NCI-H2107 (cell line): ENCODE results near the gene TAF10.
A peak's percentile ranks its signal among the peaks of the same experiment; 100 is the strongest.

ENCODE experiments used
- DNase-seq: peaks from one replicate; lab custom pipeline; 2025; lab: John Stamatoyannopoulos, UW

Gene TAF10

GRCh38 chr11:6607190-6607795 is 4.7 kb downstream of the TAF10 start:
- DNase-seq = no peak

- DNase-seq = no peak
These were observed 5.4 kb downstream of the TAF10 start for GRCh38 chr11:6606471-6607189.

- DNase-seq = no peak
These were observed 7.2 kb downstream of the TAF10 start for GRCh38 chr11:6604790-6605189.

- DNase-seq = no peak
These were observed 7.9 kb downstream of the TAF10 start for GRCh38 chr11:6604081-6604626.

- peak; percentile 77 for DNase-seq
These were observed 8.5 kb downstream of the TAF10 start, which contains the start of the genes ILK and RRP8 for GRCh38 chr11:6603287-6604080. Gene ILK (plus strand): TSS chr11:6603774. CDS start chr11:6604272, 498 bp downstream. Gene RRP8 (minus strand): TSS chr11:6603616. CDS start chr11:6603502, 114 bp downstream.

- DNase-seq = no peak
These were observed 9.7 kb downstream of the TAF10 start for GRCh38 chr11:6602096-6602940.

GRCh38 chr11:6601041-6601461 is 11.0 kb downstream of the TAF10 start:
- no peak for DNase-seq

GRCh38 chr11:6599881-6600390 is 12.1 kb downstream of the TAF10 start:
- no peak for DNase-seq

GRCh38 chr11:6599449-6599848 is 12.6 kb downstream of the TAF10 start:
- DNase-seq = no peak

- no peak for DNase-seq
These were observed 13.5 kb downstream of the TAF10 start for GRCh38 chr11:6598555-6598954.

GRCh38 chr11:6596239-6596877 is 15.7 kb downstream of the TAF10 start:
- DNase-seq = no peak

- no peak for DNase-seq
These were observed 17.8 kb downstream of the TAF10 start for GRCh38 chr11:6594142-6594768.

GRCh38 chr11:6588018-6588417 is 24.0 kb downstream of the TAF10 start:
- no peak for DNase-seq

- no peak for DNase-seq
These were observed 24.6 kb downstream of the TAF10 start for GRCh38 chr11:6587360-6587953.

GRCh38 chr11:6586434-6587359 is 25.3 kb downstream of the TAF10 start:
- DNase-seq = no peak

GRCh38 chr11:6584528-6584927 is 27.5 kb downstream of the TAF10 start:
- no peak for DNase-seq

- no peak for DNase-seq
These were observed 28.4 kb downstream of the TAF10 start for GRCh38 chr11:6583584-6583983.

GRCh38 chr11:6579681-6580080 is 32.3 kb downstream of the TAF10 start:
- no peak for DNase-seq

GRCh38 chr11:6578134-6578533 is 33.9 kb downstream of the TAF10 start:
- DNase-seq = no peak
